H7 (cell line): ENCODE results near the gene UQCR11. TPM values are rescaled to one million over a fixed set of nuclear protein-coding genes. Genes with fewer than 3 reads are reported as not detected.
A peak's percentile ranks its signal among the peaks of the same experiment; 100 is the strongest.

Experiments used
- DNase-seq: peaks from one replicate; pipeline ENCODE4 v3.0.0; 2012
- H3K27me3 ChIP-seq: 2 replicates; pipeline ENCODE4 v1.6.0; 2011; ENCODE audit warnings: mild to moderate bottlenecking, low read length; ENCODE audit not compliant: control insufficient read depth, insufficient read depth
- H3K36me3 ChIP-seq: replicated peaks from 2 replicates; pipeline ENCODE4 v1.5.1; 2011; ENCODE audit warnings: low read length; ENCODE audit not compliant: control insufficient read depth, insufficient read depth
- H3K4me3 ChIP-seq: 2 replicates; pipeline ENCODE4 v1.5.1; 2011; ENCODE audit warnings: low read depth, mild to moderate bottlenecking, control low read depth, low read length, moderate library complexity; ENCODE audit not compliant: insufficient read depth
- total RNA-seq: library from RNA; depleted of rRNA; stranded (reverse); fragments of >200 nt; shearing (Covaris generic); gene quantifications from 2 replicates; pipeline ENCODE4 v1.2.3, GENCODE V29; 2014; rRNA removed

UQCR11 gene
- total RNA-seq: 103 and 111 TPM in 2 replicates

DNA sequence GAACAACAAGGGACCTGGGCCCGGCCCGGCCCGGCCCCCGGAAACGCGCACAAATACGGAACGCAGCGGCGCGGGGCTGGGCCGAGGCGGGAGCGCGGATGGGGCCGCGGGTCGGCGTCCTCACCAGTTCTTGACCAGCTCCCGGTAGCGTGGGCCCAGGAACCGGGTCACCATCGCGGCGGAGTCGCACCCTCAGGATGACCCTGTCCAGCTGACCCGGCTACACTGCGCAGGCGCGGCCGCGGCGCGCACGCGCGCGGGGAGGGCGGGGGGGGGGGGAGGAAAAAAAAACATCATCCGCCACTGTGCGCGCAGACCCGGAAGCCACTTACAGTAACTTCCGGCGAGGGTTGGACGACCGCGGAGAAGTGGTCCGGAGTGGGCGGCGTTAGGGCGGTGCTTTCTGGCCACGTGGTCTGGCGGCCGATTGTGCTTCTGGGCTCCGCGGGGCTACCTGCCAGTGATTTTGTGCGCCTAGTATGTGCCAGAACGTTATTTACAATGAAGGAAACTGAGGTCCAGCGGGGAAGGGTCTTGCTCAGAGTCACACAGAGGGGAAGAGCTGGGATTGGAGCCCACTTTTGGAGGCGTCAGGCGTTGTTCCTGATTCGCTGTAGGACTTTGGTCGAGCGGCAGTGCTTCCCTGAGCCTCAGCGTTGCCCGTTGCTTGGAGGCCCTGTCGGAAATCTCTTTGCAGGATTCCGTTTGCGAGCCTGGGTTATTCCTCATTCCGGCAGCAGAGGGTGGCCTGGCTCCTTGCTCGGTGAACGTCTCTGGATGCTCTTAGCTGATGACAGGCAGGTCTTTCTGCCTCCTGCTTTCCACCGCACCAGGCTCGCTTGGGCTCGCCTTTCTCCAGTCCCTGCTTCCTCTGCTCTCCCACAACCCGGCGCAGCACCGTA, at the start of gene UQCR11:
Gene UQCR11 (minus strand): TSS at position 227 of the 902 bp plus-strand sequence. CDS start 53 bp downstream, at position 174.
- Histone ChIP-seq H3K36me3 (peaks cover 2% of the 10 kb centered on the region; the same call in 1 of the 2 replicates), H3K27me3 (no peaks in the 10 kb centered on the region), H3K4me3 (peak within 1 kb of the TSS; percentile 97)
- peak; percentile 100 for DNase-seq

GRCh38 chr19:1654178-1654792, 49.0 kb upstream of the UQCR11 start:
- Histone ChIP-seq H3K27me3 (no peaks in the 10 kb centered on the region; the same call in 1 of the 2 replicates), H3K36me3 (peaks cover 6% of the 10 kb centered on the region), H3K4me3 (no peak overlapping the region)
- peak; percentile 59 for DNase-seq

DNA sequence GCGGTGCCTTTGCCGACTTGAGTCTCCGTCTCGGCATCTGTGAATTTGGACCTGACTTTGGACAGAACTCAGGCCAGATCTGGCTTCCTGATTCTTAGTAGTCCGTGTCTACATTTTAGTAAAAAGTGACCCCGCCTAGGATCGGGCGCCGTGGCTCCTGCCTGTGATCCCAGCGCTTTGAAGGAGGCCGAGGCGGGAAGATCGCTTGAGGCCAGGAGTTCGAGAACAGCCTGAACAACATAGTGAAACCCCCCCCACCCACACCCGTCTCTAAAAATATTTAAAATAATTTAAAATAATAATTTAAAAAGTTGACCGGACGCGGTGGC, 48.0 kb upstream of the UQCR11 start:
- Histone ChIP-seq H3K4me3 (peak overlapping the region; percentile 65), H3K36me3 (peaks cover 9% of the 10 kb centered on the region), H3K27me3 (no peaks in the 10 kb centered on the region; the same call in 1 of the 2 replicates)
- DNase-seq: no peak

DNA sequence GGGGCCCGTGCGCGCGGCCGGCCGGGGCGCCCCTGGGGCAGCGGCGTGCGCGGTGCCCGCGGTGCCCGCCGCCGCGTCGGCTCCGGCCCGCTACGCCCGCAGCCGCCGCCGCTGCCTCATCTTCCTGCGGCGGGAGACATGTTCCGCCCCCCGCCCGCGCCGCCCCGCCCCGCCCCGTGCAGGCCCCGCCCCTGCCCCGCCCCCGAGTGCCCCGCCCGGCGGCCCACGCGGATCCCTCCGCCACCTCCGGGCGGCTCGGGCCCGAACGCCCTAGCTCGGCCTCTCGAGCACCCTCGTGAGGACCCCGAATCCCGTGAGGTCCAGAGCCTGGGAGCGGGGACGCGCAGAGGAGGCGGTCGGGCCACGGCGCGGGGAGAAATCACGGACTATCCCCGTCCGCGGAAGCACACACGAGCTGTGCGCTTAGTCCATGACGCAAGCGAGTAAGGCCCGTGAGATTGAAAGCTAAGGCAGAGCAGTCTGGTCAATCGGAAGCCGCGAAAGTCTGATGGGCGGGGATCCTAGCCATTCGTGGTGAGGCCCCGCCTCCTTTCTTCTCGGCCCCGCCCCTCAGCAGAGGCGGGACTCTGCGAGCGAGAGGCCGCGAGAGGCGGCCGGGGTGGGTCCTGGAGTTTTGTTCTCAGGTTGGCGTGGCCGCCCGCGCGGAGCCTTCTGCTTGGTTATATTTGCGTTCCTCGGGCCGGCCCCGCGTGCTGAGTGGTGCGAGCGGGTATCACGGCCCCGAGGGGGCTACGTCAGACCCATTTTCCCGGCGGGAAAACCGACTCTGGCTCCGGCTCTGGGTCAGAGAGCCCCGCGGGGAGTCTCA, 47.4 kb upstream of the UQCR11 start, which contains the start of gene TCF3:
Gene TCF3 (minus strand): TSS at position 145 of the 829 bp plus-strand sequence. CDS start 2,367 bp downstream, outside the sequence.
- H3K27me3 ChIP-seq: no peaks in the 10 kb centered on the region; the same call in 1 of the 2 replicates
- H3K4me3 ChIP-seq: peak within 1 kb of the TSS; percentile 73
- peak; percentile 99 for DNase-seq
- peaks cover 9% of the 10 kb centered on the region for H3K36me3 ChIP-seq

DNA sequence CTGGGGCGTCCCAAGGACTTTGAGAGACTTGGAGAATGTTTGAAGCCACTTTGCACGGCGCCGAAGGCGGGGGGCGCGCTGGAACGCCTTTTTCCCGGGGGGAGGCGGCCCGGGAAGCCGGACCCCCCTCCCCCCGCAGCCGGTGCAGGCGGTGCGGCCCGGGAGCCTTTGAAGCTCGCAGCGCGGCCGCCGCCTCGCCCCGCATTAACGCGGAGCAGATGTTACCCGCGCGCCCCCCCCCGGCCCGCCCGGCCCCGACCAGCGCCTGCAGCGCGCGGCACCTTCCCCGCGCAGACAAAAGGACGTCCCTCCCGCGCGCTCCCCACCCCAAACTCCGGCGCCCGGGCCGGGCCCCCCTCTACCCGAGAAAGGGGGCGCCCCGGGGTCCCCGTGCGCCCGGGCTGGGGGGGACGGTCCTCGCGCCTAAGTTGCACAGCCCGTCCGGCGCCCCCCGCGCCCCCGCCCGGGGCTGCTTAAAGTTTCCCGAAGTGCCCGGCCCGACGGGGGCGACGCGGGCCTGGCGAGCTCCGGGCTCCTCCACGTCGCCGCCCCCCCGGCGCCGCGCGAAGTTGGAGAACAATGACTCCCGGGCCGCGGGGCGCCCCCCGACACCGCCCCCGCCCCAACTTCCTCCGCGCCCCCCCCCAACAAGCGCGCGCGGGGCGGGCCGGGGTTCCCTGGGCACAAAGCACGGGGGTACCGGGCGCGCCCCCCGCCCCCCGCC, 46.5 kb upstream of the UQCR11 start:
- no peaks in the 10 kb centered on the region for H3K27me3 ChIP-seq
- DNase-seq: peak; percentile 87
- peak overlapping the region; percentile 73 for H3K4me3 ChIP-seq
- peaks cover 9% of the 10 kb centered on the region for H3K36me3 ChIP-seq

- peaks cover 11% of the 10 kb centered on the region for H3K36me3 ChIP-seq
- H3K27me3 ChIP-seq: no peaks in the 10 kb centered on the region
- DNase-seq: peak; percentile 93
- H3K4me3 ChIP-seq: peak overlapping the region; percentile 73
Observed at GRCh38 chr19:1650650-1651567, 45.6 kb upstream of the UQCR11 start.

- no peak for DNase-seq
- no peaks in the 10 kb centered on the region for H3K27me3 ChIP-seq
- peak overlapping the region; percentile 73 for H3K4me3 ChIP-seq
- H3K36me3 ChIP-seq: peaks cover 17% of the 10 kb centered on the region
Observed at GRCh38 chr19:1649706-1650649, 44.7 kb upstream of the UQCR11 start.

DNA sequence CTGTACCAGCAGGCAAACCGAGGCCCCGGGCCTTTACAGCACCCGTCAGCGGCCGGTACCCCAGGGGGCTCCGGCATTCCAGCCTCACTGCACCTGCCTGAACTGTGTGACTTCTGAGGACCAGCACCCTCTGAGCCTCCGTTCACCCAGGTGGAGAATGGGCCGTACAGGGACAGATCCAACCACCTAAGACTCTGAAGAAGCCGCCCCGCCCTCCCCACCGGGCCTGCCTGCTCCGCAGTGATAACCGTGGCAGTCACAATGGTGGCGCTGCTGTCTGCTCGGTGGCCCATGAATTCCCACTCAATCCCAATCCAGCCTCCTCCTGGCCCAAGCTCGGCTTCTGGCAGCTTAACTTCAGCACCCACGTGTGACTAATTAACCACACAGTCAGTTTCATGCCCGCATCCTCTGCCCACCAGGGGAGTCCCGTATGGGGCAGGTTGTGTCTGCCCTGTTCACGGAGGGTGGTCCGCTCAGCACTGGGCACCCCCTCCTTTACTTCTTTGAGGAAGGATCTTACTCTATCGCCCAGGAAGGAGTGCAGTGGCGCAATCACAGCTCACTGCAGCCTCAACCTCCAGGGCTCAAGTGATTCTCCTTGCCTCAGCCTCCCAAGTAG, 43.8 kb upstream of the UQCR11 start:
- Histone ChIP-seq H3K36me3 (peaks cover 18% of the 10 kb centered on the region), H3K27me3 (no peaks in the 10 kb centered on the region), H3K4me3 (no peak overlapping the region)
- DNase-seq: no peak

GRCh38 chr19:1648459-1648849, 43.2 kb upstream of the UQCR11 start:
- Histone ChIP-seq H3K36me3 (peaks cover 20% of the 10 kb centered on the region), H3K27me3 (no peaks in the 10 kb centered on the region), H3K4me3 (no peak overlapping the region)
- DNase-seq: peak; percentile 47

GRCh38 chr19:1647501-1648458, 42.5 kb upstream of the UQCR11 start:
- H3K27me3 ChIP-seq: no peaks in the 10 kb centered on the region
- H3K36me3 ChIP-seq: peaks cover 23% of the 10 kb centered on the region
- no peak overlapping the region for H3K4me3 ChIP-seq

More at GRCh38 chr19:1647501-1648458, 42.5 kb upstream of the UQCR11 start:
- DNase-seq: peak; percentile 61
